Tibial artery (tissue), 4 donors: Measurements from ENCODE around the gene BRF1.
A peak's percentile ranks its signal among the peaks of the same experiment; 100 is the strongest.
"Not testable (repeated sequence)": the region's sequence is repeated elsewhere in the genome, so short reads cannot be mapped to it uniquely, and the experiment has no call there.

Source experiments
- DNase-seq, 2 donors: peaks; one replicate each; pipeline ENCODE4 v3.0.0-alpha.2; 2019
- H3K27ac ChIP-seq, 2 donors: fragments of 200-600 bp; sonication (generic) in 1 of 2; 1 replicate in 1 of 2; 2 replicates in 1 of 2; pipeline ENCODE4 v1.5.1; 2018 to 2019; ENCODE audit warnings: mild to moderate bottlenecking in 1 of 2
- H3K27me3 ChIP-seq, 2 donors: fragments of 200-600 bp; sonication (generic) in 1 of 2; one replicate each; pipeline versions ENCODE4 v1.5.1 to v1.6.0; 2016 to 2019
- H3K36me3 ChIP-seq, 3 donors: fragments of 200-600 bp; sonication (generic) in 2 of 3; one replicate each; pipeline ENCODE4 v1.5.1; 2016 to 2019; ENCODE audit warnings: mild to moderate bottlenecking in 2 of 3
- H3K4me1 ChIP-seq, 4 donors: fragments of 200-600 bp; sonication (generic) in 2 of 4; 1 replicate in 3 of 4; 2 replicates in 1 of 4; pipeline ENCODE4 v1.5.1; 2016 to 2019
- H3K4me3 ChIP-seq, 2 donors: fragments of 200-600 bp; sonication (generic) in 1 of 2; 1 replicate in 1 of 2; 2 replicates in 1 of 2; pipeline ENCODE4 v1.5.1; 2018 to 2019; ENCODE audit warnings: mild to moderate bottlenecking in 2 of 2
- H3K9me3 ChIP-seq, 3 donors: fragments of 200-600 bp; sonication (generic) in 1 of 3; one replicate each; pipeline ENCODE4 v1.5.1; 2016 to 2019
- CTCF ChIP-seq, 2 experiments: fragments of 200-600 bp in 1 of 2; fragments of 450-650 bp in 1 of 2; IDR thresholded peaks; one replicate each; pipeline ENCODE4 v1.5.1; 2017 to 2019; ENCODE audit warnings: antibody characterized with exemption in 2 of 2, mild to moderate bottlenecking in 1 of 2, moderate library complexity in 1 of 2
- intact Hi-C: fragments of 100-400 bp; cut with DNase I; formaldehyde crosslinking; loops from one replicate; pipeline ENCODE4 v1.15.0; 2023; ENCODE audit warnings: low total_unique reads

The BRF1 gene

GRCh38 chr14:105299654-105300541 lies 903 bp downstream of the BRF1 start:
- Histone ChIP-seq H3K27me3 (no peaks in the 10 kb centered on the region), H3K4me3 (peak overlapping the region; percentile 60 to 69), H3K27ac (peak overlapping the region; percentile 85 to 87), H3K9me3 (no peaks in the 10 kb centered on the region), H3K36me3 (no peaks in the 10 kb centered on the region), H3K4me1 (peaks cover 0 to 23% (median 15%) of the 10 kb centered on the region in 4 donors)
- no peak for DNase-seq
- intact Hi-C loops, result loop anchor here (10.0 kb wide), 1 partner anchor 195 kb away; the partner anchor contains the start of gene TEDC1
- TF ChIP-seq CTCF (IDR thresholded peaks at IDR 0.05), result no peak

GRCh38 chr14:105297311-105297710 lies 3.5 kb downstream of the BRF1 start:
- DNase-seq, intact Hi-C loops, H3K27ac ChIP-seq, H3K9me3 ChIP-seq, H3K4me3 ChIP-seq, H3K36me3 ChIP-seq, H3K27me3 ChIP-seq: not testable (repeated sequence)
- H3K4me1 ChIP-seq, result peaks cover 0 to 39% (median 27%) of the 10 kb centered on the region in 4 donors

GRCh38 chr14:105294142-105294597 lies 6.6 kb downstream of the BRF1 start:
- Histone ChIP-seq H3K4me3 (no peak overlapping the region), H3K4me1 (peaks cover 0 to 28% (median 15%) of the 10 kb centered on the region in 4 donors), H3K27ac (no peak overlapping the region), H3K9me3 (no peaks in the 10 kb centered on the region), H3K36me3 (no peaks in the 10 kb centered on the region), H3K27me3 (no peaks in the 10 kb centered on the region)
- intact Hi-C loops, result no loop called here
- no peak for DNase-seq
- no peak for TF ChIP-seq CTCF (IDR thresholded peaks at IDR 0.05)

GRCh38 chr14:105292826-105293711 lies 7.7 kb downstream of the BRF1 start:
- Histone ChIP-seq H3K27me3 (no peaks in the 10 kb centered on the region), H3K27ac (no peak overlapping the region), H3K4me1 (peaks cover 0 to 21% (median 9%) of the 10 kb centered on the region in 4 donors), H3K9me3 (no peaks in the 10 kb centered on the region), H3K4me3 (no peak overlapping the region), H3K36me3 (no peaks in the 10 kb centered on the region)
- DNase-seq, result no peak
- TF ChIP-seq CTCF (IDR thresholded peaks at IDR 0.05), result no peak
- intact Hi-C loops, result no loop called here

GRCh38 chr14:105290621-105291346 lies 10.0 kb downstream of the BRF1 start:
- intact Hi-C loops, result no loop called here
- Histone ChIP-seq H3K4me1 (peaks cover 0 to 21% (median 9%) of the 10 kb centered on the region in 4 donors), H3K27ac (no peak overlapping the region), H3K27me3 (no peaks in the 10 kb centered on the region), H3K36me3 (peaks cover 0 to 4% (median 0%) of the 10 kb centered on the region in 3 donors), H3K9me3 (no peaks in the 10 kb centered on the region), H3K4me3 (no peak overlapping the region)
- no peak for TF ChIP-seq CTCF (IDR thresholded peaks at IDR 0.05)
- DNase-seq, result no peak

- H3K4me1 ChIP-seq, result peaks cover 0 to 15% (median 4%) of the 10 kb centered on the region in 4 donors
- intact Hi-C loops, H3K27me3 ChIP-seq: not testable (repeated sequence)
Observed at GRCh38 chr14:105288936-105289335, 11.9 kb downstream of the BRF1 start.

More at GRCh38 chr14:105288936-105289335, 11.9 kb downstream of the BRF1 start:
- H3K36me3 ChIP-seq, result peaks cover 0 to 13% (median 0%) of the 10 kb centered on the region in 3 donors
- not testable (repeated sequence) for DNase-seq, H3K4me3 ChIP-seq, H3K27ac ChIP-seq, H3K9me3 ChIP-seq
